GM19043 (cell line): Measurements from ENCODE around the gene PTDSS2.

Source experiments
- ATAC-seq: cut with Tn5 transposase; IDR thresholded peaks from one replicate; pipeline ENCODE4 v1.9.1; 2021; ENCODE audit warnings: low read depth; ENCODE audit not compliant: unreplicated experiment

PTDSS2 gene

GRCh38 chr11:538431-539051 lies 88.5 kb downstream of the PTDSS2 start:
- ATAC-seq = no peak

DNA sequence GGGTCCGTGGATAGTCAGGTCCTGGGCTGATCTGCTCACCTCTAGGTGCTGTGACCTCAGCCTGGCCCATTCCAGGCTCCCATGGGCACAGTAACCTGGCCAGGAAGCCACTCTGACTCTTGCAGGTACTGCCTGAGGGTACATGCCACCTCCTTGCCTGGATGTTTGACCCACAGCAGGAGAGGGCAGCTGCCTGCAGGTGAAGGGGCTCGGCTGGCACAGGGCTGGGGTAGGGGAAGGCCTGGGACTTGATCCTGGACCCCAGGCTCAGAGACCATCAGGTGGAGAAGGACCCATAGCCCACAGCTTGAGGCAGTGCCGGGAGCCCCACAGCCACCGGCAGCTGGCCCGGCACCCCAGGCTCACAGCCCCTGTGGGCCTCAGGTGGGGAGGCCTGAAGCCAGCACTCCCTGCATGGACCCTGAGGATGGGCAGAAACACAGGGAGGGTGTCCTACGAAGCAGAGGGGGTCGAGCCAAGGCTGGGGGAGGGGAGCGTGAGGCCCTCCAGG lies 89.9 kb downstream of the PTDSS2 start:
- ATAC-seq = no peak
